ENCODE data around the gene EYA4.

EYA4 gene

DNA sequence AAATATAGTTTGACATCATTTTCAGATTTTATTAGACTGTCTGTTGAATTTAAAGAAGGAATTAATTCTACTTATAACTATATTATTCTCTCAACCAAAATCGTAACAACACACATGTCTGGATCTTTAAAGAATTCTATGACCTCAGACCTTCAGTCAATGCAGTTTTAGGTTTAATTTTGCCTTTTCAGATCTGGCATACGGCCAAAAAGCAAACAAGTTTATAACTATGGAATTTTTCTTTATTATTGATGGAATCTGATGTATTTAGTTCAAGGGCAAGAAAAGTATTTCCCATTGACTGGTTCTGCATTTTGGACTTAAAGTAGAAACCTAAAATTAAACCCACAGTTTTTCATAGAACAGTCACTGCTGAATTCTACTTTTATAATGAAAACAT is 233.4 kb downstream of the EYA4 start:
- Histone ChIP-seq H2AK5ac (ENCODE audit: low read depth, low read length) (no peak overlapping the region), H3K4me1 (ENCODE audit: control insufficient read depth in 2 of 2, insufficient read depth in 1 of 2, low read depth in 1 of 2, low read length in 2 of 2) (no peaks in the 10 kb centered on the region), H2BK120ac (ENCODE audit: low read depth, low read length) (no peak overlapping the region), H4K91ac (ENCODE audit: low read depth, low read length, poor library complexity) (no peak overlapping the region), H2BK12ac (ENCODE audit: low read length) (no peak overlapping the region), H3K27me3 (ENCODE audit: control insufficient read depth in 3 of 3, insufficient read depth in 3 of 3, low read depth in 1 of 3, low read length in 3 of 3) (no peaks in the 10 kb centered on the region), H4K8ac (ENCODE audit: low read depth, low read length) (no peak overlapping the region), H3K23ac (ENCODE audit: low read depth, low read length, poor library complexity) (no peak overlapping the region), H3K14ac (ENCODE audit: low read length) (no peak overlapping the region), H2BK5ac (ENCODE audit: low read length) (no peak overlapping the region), H3K9ac (ENCODE audit: low read depth, low read length, poor library complexity) (no peak overlapping the region), H3K4me2 (ENCODE audit: insufficient read depth, low read length, poor library complexity, severe bottlenecking) (no peak overlapping the region), H2AFZ (ENCODE audit: low read length) (no peak overlapping the region), H2BK15ac (ENCODE audit: low read length) (no peak overlapping the region), H3K27ac (replicated peaks; ENCODE audit: low read length) (no peak overlapping the region), H3K4me3 (ENCODE audit: low read length in 2 of 2) (no peak overlapping the region), H3K79me1 (ENCODE audit: low read depth, low read length) (no peaks in the 10 kb centered on the region), H3K9me3 (replicated peaks in 1 of 2; ENCODE audit: control insufficient read depth in 2 of 2, insufficient read depth in 1 of 2, low read depth in 1 of 2, low read length in 2 of 2) (no peaks in the 10 kb centered on the region), H3K36me3 (replicated peaks in 1 of 2; ENCODE audit: control insufficient read depth in 2 of 2, insufficient read depth in 2 of 2, low read length in 2 of 2) (no peaks in the 10 kb centered on the region), H3K18ac (ENCODE audit: low read length) (no peak overlapping the region), H3K4ac (ENCODE audit: low read length) (no peak overlapping the region)
- no peak for DNase-seq (ENCODE audit: low spot score)
- no CpG with 5 or more reads among the region's 2 CpGs for WGBS, 2 donors (ENCODE audit: extremely low coverage in 2 of 2, insufficient read length in 2 of 2, insufficient replicate concordance in 1 of 2)

- H2BK120ac ChIP-seq (ENCODE audit: low read depth, low read length) = no peak overlapping the region
- no peaks in the 10 kb centered on the region for H3K36me3 ChIP-seq (replicated peaks in 1 of 2; ENCODE audit: control insufficient read depth in 2 of 2, insufficient read depth in 2 of 2, low read length in 2 of 2)
- H3K4ac ChIP-seq (ENCODE audit: low read length) = no peak overlapping the region
- DNase-seq (ENCODE audit: low spot score) = no peak
- H4K8ac ChIP-seq (ENCODE audit: low read depth, low read length) = no peak overlapping the region
- no peak overlapping the region for H4K91ac ChIP-seq (ENCODE audit: low read depth, low read length, poor library complexity)
- H3K79me1 ChIP-seq (ENCODE audit: low read depth, low read length) = no peaks in the 10 kb centered on the region
- no peak overlapping the region for H3K18ac ChIP-seq (ENCODE audit: low read length)
- H2AFZ ChIP-seq (ENCODE audit: low read length) = no peak overlapping the region
- no peak overlapping the region for H3K9ac ChIP-seq (ENCODE audit: low read depth, low read length, poor library complexity)
- no peaks in the 10 kb centered on the region for H3K4me1 ChIP-seq (ENCODE audit: control insufficient read depth in 2 of 2, insufficient read depth in 1 of 2, low read depth in 1 of 2, low read length in 2 of 2)
- no peak overlapping the region for H3K4me3 ChIP-seq (ENCODE audit: low read length in 2 of 2)
- no peaks in the 10 kb centered on the region for H3K27me3 ChIP-seq (ENCODE audit: control insufficient read depth in 3 of 3, insufficient read depth in 3 of 3, low read depth in 1 of 3, low read length in 3 of 3)
- no peak overlapping the region for H3K4me2 ChIP-seq (ENCODE audit: insufficient read depth, low read length, poor library complexity, severe bottlenecking)
- WGBS, 2 donors (ENCODE audit: extremely low coverage in 2 of 2, insufficient read length in 2 of 2, insufficient replicate concordance in 1 of 2) = no CpG with 5 or more reads among the region's 2 CpGs
- no peak overlapping the region for H2BK15ac ChIP-seq (ENCODE audit: low read length)
- no peak overlapping the region for H3K27ac ChIP-seq (replicated peaks; ENCODE audit: low read length)
- H2AK5ac ChIP-seq (ENCODE audit: low read depth, low read length) = no peak overlapping the region
- H2BK5ac ChIP-seq (ENCODE audit: low read length) = no peak overlapping the region
- no peak overlapping the region for H3K14ac ChIP-seq (ENCODE audit: low read length)
- H2BK12ac ChIP-seq (ENCODE audit: low read length) = no peak overlapping the region
- H3K9me3 ChIP-seq (replicated peaks in 1 of 2; ENCODE audit: control insufficient read depth in 2 of 2, insufficient read depth in 1 of 2, low read depth in 1 of 2, low read length in 2 of 2) = peaks cover 0 to 1% of the 10 kb centered on the region in 2 donors
- no peak overlapping the region for H3K23ac ChIP-seq (ENCODE audit: low read depth, low read length, poor library complexity)
These were observed 237.5 kb downstream of the EYA4 start for GRCh38 chr6:133478673-133479072.

DNA sequence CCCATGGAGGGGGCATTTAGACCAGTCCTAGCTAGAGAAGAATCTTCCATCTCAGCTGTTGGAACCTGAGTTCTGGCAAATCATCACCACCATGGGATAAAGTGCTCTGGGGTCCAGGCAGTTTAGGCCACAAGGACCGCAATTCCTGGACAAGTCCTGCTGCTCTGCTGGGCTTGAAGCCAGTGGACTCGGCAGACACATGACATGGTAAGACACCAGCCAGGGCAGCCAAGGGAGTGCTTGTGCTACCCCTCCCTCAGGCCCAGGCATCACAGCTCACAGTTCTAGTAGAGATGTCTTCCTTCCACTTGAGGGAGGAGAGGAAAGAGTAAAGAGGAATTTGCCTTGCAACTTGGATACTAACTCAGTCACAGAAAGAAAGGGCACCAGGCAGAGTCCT is 246.0 kb downstream of the EYA4 start:
- H2BK15ac ChIP-seq (ENCODE audit: low read length) = no peak overlapping the region
- no peak overlapping the region for H2BK120ac ChIP-seq (ENCODE audit: low read depth, low read length)
- H3K4me3 ChIP-seq (ENCODE audit: low read length in 2 of 2) = no peak overlapping the region
- H3K4me1 ChIP-seq (ENCODE audit: control insufficient read depth in 2 of 2, insufficient read depth in 1 of 2, low read depth in 1 of 2, low read length in 2 of 2) = no peaks in the 10 kb centered on the region
- no peak overlapping the region for H2BK5ac ChIP-seq (ENCODE audit: low read length)
- DNase-seq (ENCODE audit: low spot score) = no peak
- H3K36me3 ChIP-seq (replicated peaks in 1 of 2; ENCODE audit: control insufficient read depth in 2 of 2, insufficient read depth in 2 of 2, low read length in 2 of 2) = no peaks in the 10 kb centered on the region
- no peak overlapping the region for H2AFZ ChIP-seq (ENCODE audit: low read length)
- no peak overlapping the region for H2AK5ac ChIP-seq (ENCODE audit: low read depth, low read length)
- H3K4ac ChIP-seq (ENCODE audit: low read length) = no peak overlapping the region
- no peak overlapping the region for H3K23ac ChIP-seq (ENCODE audit: low read depth, low read length, poor library complexity)
- H3K27me3 ChIP-seq (ENCODE audit: control insufficient read depth in 3 of 3, insufficient read depth in 3 of 3, low read depth in 1 of 3, low read length in 3 of 3) = no peaks in the 10 kb centered on the region
- peak overlapping the region; percentile 31 for H3K18ac ChIP-seq (ENCODE audit: low read length)
- WGBS, 2 donors (ENCODE audit: extremely low coverage in 2 of 2, insufficient read length in 2 of 2, insufficient replicate concordance in 1 of 2) = no CpG with 5 or more reads among the region's 2 CpGs
- H3K9me3 ChIP-seq (replicated peaks in 1 of 2; ENCODE audit: control insufficient read depth in 2 of 2, insufficient read depth in 1 of 2, low read depth in 1 of 2, low read length in 2 of 2) = peaks cover 0 to 1% of the 10 kb centered on the region in 2 donors
- no peaks in the 10 kb centered on the region for H3K79me1 ChIP-seq (ENCODE audit: low read depth, low read length)
- no peak overlapping the region for H2BK12ac ChIP-seq (ENCODE audit: low read length)
- no peak overlapping the region for H3K9ac ChIP-seq (ENCODE audit: low read depth, low read length, poor library complexity)
- H3K4me2 ChIP-seq (ENCODE audit: insufficient read depth, low read length, poor library complexity, severe bottlenecking) = no peak overlapping the region
- no peak overlapping the region for H4K8ac ChIP-seq (ENCODE audit: low read depth, low read length)
- no peak overlapping the region for H4K91ac ChIP-seq (ENCODE audit: low read depth, low read length, poor library complexity)
- no peak overlapping the region for H3K14ac ChIP-seq (ENCODE audit: low read length)
- H3K27ac ChIP-seq (replicated peaks; ENCODE audit: low read length) = no peak overlapping the region

DNA sequence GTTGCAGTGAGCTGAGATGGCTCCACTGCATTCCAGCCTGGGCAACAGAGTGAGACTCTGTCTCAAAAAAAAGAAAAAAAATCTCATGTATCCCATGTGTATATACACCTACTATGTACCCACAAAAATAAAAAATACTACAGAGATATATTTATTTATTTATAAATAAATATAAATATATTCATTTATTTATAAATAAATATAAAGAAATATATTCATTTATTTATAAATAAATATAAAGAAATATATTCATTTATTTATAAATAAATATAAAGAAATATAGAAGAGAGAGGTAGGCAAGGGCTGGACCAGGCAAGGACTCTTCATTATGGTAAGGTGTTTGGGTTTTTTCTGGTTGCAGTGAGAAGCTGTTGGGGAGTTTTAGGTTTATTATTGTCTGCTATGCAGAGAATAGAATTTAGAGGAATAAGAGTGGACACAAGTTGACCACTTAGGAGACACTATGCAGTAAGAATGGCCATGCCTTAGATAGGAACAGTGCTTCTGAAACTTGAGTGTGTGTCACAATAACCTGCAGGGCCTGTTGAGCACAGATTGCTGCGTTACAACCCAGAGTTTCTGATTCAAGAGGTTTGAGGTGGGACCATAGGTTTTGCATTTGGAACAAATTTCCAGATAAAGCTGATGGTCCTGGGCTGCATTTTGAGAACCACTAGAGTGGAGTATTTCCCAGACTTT is 254.2 kb downstream of the EYA4 start:
- H2BK12ac ChIP-seq (ENCODE audit: low read length) = no peak overlapping the region
- H3K4me2 ChIP-seq (ENCODE audit: insufficient read depth, low read length, poor library complexity, severe bottlenecking) = no peak overlapping the region
- no peak overlapping the region for H3K9ac ChIP-seq (ENCODE audit: low read depth, low read length, poor library complexity)
- no peak overlapping the region for H4K8ac ChIP-seq (ENCODE audit: low read depth, low read length)
- H3K9me3 ChIP-seq (replicated peaks in 1 of 2; ENCODE audit: control insufficient read depth in 2 of 2, insufficient read depth in 1 of 2, low read depth in 1 of 2, low read length in 2 of 2) = no peaks in the 10 kb centered on the region
- no peaks in the 10 kb centered on the region for H3K4me1 ChIP-seq (ENCODE audit: control insufficient read depth in 2 of 2, insufficient read depth in 1 of 2, low read depth in 1 of 2, low read length in 2 of 2)
- H3K14ac ChIP-seq (ENCODE audit: low read length) = no peak overlapping the region
- no CpG with 5 or more reads among the region's 1 CpG for WGBS, 2 donors (ENCODE audit: extremely low coverage in 2 of 2, insufficient read length in 2 of 2, insufficient replicate concordance in 1 of 2)
- no peak overlapping the region for H2BK120ac ChIP-seq (ENCODE audit: low read depth, low read length)
- H2BK5ac ChIP-seq (ENCODE audit: low read length) = no peak overlapping the region
- H3K4ac ChIP-seq (ENCODE audit: low read length) = no peak overlapping the region
- peaks cover 0 to 3% (median 0%) of the 10 kb centered on the region in 3 experiments for H3K27me3 ChIP-seq (ENCODE audit: control insufficient read depth in 3 of 3, insufficient read depth in 3 of 3, low read depth in 1 of 3, low read length in 3 of 3)
- no peak overlapping the region for H2BK15ac ChIP-seq (ENCODE audit: low read length)
- no peak overlapping the region for H3K23ac ChIP-seq (ENCODE audit: low read depth, low read length, poor library complexity)
- no peaks in the 10 kb centered on the region for H3K79me1 ChIP-seq (ENCODE audit: low read depth, low read length)
- no peak overlapping the region for H3K27ac ChIP-seq (replicated peaks; ENCODE audit: low read length)
- H2AFZ ChIP-seq (ENCODE audit: low read length) = no peak overlapping the region
- no peak overlapping the region for H2AK5ac ChIP-seq (ENCODE audit: low read depth, low read length)
- no peak overlapping the region for H3K4me3 ChIP-seq (ENCODE audit: low read length in 2 of 2)
- no peaks in the 10 kb centered on the region for H3K36me3 ChIP-seq (replicated peaks in 1 of 2; ENCODE audit: control insufficient read depth in 2 of 2, insufficient read depth in 2 of 2, low read length in 2 of 2)
- H4K91ac ChIP-seq (ENCODE audit: low read depth, low read length, poor library complexity) = no peak overlapping the region
- DNase-seq (ENCODE audit: low spot score) = no peak
- H3K18ac ChIP-seq (ENCODE audit: low read length) = no peak overlapping the region
